GM12891 (cell line): ENCODE data around the gene CARS1.
"Not testable (repeated sequence)": the region's sequence is repeated elsewhere in the genome, so short reads cannot be mapped to it uniquely, and the experiment has no call there.

Experiments used
- DNase-seq: peaks from one replicate; pipeline ENCODE4 v3.0.0; 2011; ENCODE audit warnings: low spot score; ENCODE audit not compliant: insufficient read length
- FAIRE-seq: peaks from 2 replicates; lab custom pipeline; 2011; peaks lifted over from hg19 to GRCh38; lab: Jason Lieb, UNC
- PAX5 ChIP-seq: IDR thresholded peaks from 2 replicates; pipeline ENCODE4 v1.6.1; 2011; ENCODE audit warnings: low read length, moderate library complexity, mild to moderate bottlenecking; ENCODE audit not compliant: insufficient read depth, severe bottlenecking
- POLR2A ChIP-seq: IDR thresholded peaks from 2 replicates; pipeline ENCODE4 v1.6.1; 2011; ENCODE audit warnings: low read depth, low read length, control low read depth
- POLR2AphosphoS5 ChIP-seq: IDR thresholded peaks from 2 replicates; pipeline ENCODE4 v1.6.1; 2011; ENCODE audit warnings: low read depth, low read length, control low read depth
- POU2F2 ChIP-seq: IDR thresholded peaks from 2 replicates; pipeline ENCODE4 v1.6.1; 2011; ENCODE audit warnings: low read depth, mild to moderate bottlenecking, control low read depth, low read length, moderate library complexity
- SPI1 ChIP-seq: IDR thresholded peaks from 2 replicates; pipeline ENCODE4 v1.6.1; 2011; ENCODE audit warnings: low read depth, low read length, control low read depth
- TAF1 ChIP-seq: IDR thresholded peaks from 2 replicates; pipeline ENCODE4 v1.6.1; 2011; ENCODE audit warnings: low read depth, low read length, control low read depth

The CARS1 gene

DNA sequence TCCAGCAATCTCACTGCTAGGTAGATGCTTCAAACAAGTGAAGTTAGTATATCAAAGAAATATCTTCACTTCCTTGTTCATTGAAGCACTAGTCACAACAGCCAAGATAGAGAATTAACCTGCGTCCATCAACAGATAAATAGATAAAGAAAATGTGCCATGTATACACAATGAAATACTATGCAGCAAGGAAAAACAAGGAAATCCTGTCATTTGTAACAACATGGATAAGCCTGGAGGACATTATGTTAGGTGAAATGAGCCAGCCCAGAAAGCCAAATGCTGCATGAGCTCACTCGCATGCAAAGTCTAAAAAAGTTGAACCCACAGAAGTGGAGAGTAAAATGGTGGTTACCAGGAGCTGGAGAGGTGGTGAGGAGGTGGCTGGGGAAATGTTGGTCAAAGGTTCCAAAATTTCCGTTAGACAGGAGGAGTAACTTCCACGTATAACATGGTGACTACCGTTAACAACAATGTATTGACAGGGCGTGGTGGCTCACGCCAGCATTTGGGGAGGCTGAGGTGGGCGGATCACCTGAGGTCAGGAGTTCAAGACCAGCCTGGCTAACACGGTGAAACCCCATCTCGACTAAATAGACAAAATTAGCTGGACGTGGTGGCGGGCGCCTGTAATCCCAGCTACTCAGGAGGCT is 23.6 kb upstream of the CARS1 start:
- TF ChIP-seq POLR2AphosphoS5 (no peak), SPI1 (no peak), POU2F2 (no peak), POLR2A (no peak), TAF1 (no peak), PAX5 (no peak)
- FAIRE-seq, result no peak
- no peak for DNase-seq

DNA sequence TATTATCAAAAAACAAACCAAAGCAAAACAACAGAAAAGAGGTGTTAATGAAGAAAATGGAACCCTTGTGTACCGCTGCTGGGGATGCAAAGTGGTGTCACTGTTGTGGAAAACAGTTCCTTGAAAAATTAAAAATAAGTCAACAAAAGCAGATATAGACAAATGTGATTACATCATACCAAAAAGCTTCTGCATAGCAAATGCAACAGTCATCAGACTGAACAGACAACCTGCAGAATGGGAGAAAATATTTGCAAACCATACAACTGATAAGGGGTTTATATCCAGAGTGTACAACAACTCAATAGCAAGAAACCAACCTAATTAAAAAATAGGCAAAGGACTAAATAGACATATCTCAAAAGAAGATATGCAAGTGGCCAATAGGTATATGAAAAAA is 22.9 kb upstream of the CARS1 start:
- no peak for FAIRE-seq
- TF ChIP-seq PAX5 (no peak), SPI1 (no peak), POLR2AphosphoS5 (no peak), POLR2A (no peak), TAF1 (no peak), POU2F2 (no peak)
- no peak for DNase-seq

DNA sequence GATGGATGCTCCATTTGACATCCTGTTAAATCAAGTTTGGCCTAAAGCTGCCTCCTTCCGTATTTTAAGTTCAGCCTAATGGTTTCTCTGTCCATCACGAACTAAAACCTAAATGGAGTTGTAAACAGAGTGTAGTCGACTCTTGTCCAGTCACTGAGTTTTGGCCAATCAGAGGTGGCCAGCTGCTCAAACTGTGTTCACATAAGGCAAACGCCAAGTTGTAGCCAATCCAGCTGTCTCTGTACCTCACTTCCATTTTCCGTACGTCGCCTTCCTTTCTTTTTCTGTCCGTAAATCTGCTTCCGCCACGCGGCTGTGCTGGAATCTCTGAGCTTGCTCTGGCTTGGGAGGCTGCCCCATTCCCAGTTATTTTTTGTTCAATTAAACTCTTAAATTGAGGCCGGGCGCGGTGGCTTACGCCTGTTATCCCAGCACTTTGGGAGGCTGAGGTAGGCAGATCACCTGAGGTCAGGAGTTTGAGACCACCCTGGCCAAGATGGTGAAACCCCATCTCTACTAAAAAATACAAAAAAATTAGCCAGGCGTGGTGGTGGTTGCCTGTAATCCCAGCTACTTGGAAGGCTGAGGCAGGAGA is 20.7 kb upstream of the CARS1 start:
- FAIRE-seq (no peak), DNase-seq (no peak)
- TF ChIP-seq POU2F2 (no peak), TAF1 (no peak), PAX5 (no peak), POLR2A (no peak), SPI1 (no peak), POLR2AphosphoS5 (no peak)

DNA sequence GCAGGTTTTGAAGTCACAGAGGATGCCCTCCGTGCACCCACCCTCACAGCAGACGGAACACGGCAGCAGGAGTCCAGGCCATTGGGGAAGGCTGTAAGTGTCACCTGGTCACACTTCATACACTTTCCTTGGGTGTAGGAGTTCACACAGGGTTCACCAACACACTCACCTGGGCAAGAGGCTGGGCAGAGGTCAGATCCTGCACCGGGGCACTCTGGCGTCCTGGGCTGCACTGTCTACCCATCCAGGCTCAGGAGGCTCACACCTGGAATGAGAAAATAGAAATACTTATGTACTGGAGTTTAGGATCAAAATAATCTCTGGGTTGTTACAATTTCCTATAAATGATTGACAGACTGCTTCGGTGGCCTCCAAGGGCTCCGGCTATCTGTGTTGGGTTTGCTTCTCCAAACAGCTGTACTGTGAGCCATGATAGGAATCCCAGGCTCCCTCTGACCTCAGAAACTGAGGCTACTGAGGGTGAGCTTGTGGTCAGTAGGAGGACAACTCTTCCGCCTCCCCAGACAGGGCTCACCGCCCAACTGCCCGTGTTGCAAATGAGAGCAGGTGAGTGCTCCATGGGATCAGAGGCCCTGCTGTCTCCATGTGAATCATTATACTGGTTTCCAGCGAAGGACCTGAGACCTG is 20.1 kb upstream of the CARS1 start:
- TF ChIP-seq TAF1, result no peak
- TF ChIP-seq PAX5, result no peak
- TF ChIP-seq SPI1, result no peak
- TF ChIP-seq POLR2AphosphoS5, result no peak
- TF ChIP-seq POLR2A, result no peak
- TF ChIP-seq POU2F2, result no peak
- DNase-seq (no peak), FAIRE-seq (no peak)

DNA sequence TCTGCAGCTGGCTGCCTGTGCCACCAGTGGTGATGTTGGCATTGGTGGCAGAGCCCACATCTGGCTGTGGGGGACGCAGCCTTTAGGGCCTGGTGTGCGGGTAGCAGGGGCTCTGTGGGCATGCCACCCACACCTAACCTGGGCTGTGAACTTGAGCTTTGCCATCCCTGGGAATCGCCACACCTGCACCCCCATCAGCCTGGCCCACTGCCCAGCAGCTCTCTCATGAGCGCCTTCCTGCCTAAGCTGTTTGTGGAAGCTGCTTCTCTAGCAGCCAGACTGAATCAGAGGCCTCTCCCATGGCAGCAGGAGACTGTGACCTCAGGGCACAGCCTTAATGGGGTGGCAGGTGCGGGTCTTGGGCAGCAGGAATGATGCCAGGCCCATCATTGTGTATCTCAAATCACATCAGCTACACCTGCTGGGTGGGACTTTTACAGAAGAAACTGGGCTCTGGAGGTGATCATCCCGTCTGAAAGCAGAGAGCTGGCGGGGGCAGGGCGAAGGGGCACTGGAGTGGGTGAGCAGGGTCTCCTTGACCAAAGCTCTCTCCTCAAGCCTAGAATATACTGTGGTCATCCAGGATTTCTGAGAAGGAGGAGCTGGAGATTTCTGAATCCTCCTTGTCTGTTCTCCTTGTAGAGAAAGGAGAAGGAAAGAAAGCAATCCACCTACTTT is 17.8 kb upstream of the CARS1 start:
- FAIRE-seq, result no peak
- TF ChIP-seq PAX5 (no peak), POLR2AphosphoS5 (no peak)

DNA sequence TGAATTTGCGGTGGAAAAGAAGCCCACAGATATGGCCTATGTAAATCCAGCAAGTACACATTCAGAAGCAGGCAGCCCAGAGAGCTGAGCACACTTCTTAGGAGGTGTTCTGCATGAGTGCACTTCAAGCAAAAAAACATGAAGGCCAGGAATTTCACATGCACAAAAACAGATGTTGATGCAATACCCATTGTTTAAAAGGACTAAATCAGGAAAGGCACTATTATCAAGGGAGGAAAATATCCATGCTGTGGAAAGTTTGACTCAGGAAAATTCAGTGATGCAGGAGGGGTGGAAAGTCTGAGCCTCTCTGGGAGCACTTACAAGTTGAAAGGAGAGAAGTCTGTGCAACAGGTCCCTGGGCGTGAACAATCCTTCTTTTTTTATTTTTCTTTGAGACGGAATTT is 15.8 kb upstream of the CARS1 start:
- TF ChIP-seq PAX5 (no peak), POU2F2 (no peak), SPI1 (no peak), POLR2AphosphoS5 (no peak), TAF1 (no peak), POLR2A (no peak)
- DNase-seq (no peak), FAIRE-seq (no peak)

More for the DNA sequence above, 17.8 kb upstream of the CARS1 start:
- DNase-seq, result no peak

DNA sequence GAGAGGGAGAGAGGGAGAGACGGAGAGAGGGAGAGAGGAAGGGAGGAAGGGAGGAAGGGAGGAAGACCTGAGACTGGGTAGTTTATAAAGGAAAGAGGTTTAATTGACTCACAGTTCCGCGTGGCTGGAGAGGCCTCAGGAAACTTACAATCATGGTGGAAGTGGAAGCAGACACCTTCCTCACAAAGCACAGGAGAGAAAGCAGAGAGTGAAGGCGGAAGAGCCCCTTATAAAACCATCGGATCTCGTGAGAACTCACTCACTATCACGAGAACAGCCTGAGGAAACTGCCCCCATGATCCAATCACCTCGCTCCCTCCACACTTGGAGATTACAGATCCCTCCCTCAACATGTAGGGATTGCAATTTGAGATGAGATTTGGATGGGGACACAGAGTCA is 12.2 kb upstream of the CARS1 start:
- FAIRE-seq (no peak), DNase-seq (no peak)
- no peak for TF ChIP-seq TAF1
- no peak for TF ChIP-seq PAX5
- TF ChIP-seq POLR2A, result no peak
- no peak for TF ChIP-seq POLR2AphosphoS5
- TF ChIP-seq SPI1, result no peak
- no peak for TF ChIP-seq POU2F2

DNA sequence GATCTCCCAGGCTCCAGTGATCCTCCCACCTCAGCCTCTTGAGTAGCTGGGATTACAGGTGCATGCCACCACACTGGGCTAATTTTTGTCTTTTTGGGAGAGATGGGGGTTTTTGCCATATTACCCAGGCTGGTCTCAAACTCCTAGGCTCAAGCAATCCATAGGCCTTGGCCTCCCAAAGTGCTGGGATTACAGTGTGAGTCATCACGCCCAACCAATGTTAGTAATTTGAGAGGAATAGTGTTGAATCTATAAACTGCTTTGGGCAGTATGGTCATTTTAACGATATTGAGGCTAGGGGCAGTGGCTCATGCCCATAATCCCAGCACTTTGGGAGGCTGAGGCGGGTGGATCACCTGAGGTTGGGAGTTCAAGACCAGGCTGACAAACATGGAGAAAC is 9.1 kb upstream of the CARS1 start:
- FAIRE-seq, DNase-seq: not testable (repeated sequence)

DNA sequence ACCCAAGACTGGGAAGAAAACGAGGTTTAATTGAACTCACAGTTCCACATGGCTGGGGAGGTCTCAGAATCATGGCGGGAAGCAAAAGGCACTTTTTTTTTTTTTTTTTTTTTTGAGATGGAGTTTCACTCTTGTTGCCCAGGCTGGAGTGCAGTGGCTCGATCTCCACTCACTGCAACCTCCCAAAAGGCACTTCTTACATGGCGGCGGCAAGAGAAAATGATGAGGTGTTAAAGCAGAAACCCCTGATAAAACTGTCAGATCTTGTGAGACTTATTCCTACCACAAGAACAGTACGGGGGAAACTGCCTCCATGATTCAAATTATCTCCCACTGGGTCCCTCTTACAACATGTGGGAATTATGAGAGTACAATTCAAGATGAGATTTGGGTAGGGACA is 7.5 kb upstream of the CARS1 start:
- not testable (repeated sequence) for FAIRE-seq, DNase-seq

DNA sequence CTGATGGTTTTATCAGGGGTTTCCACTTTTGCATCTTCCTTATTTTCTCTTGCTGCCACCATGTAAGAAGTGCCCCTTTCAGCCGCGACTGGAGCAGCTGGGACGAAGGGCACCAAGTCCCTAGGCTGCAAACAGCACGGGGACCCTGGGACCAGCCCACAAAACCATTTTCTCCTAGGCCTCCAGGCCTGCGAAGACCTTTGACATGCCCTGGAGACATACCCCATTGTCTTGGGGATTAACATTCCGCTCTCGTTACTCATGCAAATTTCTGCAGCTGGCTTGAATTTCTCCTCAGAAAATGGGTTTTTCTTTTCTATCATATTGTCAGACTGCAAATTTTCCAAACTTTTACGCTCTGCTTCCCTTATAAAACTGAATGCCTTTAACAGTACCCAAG is 6.7 kb upstream of the CARS1 start:
- not testable (repeated sequence) for FAIRE-seq

DNA sequence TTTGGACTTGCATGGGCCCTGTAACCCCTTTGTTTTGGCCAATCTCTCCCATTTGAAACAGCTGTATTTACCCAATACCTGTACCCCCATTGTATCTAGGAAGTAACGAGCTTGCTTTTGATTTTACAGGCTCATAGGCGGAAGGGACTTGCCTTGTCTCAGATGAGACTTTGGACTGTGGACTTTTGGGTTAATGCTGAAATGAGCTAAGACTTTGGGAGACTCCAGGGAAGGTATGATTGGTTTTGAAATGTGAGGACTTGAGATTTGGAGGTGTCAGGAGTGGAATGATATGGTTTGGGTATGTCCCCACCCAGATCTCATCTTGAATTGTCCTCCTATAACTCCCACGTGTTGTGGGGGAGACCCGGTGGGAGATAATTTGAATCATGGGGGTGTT is 6.2 kb upstream of the CARS1 start:
- not testable (repeated sequence) for DNase-seq, FAIRE-seq

More for the DNA sequence above, 6.7 kb upstream of the CARS1 start:
- not testable (repeated sequence) for DNase-seq
